Vagina (tissue), 2 donors: ENCODE data around the gene DUSP3.

Source experiments
- CTCF ChIP-seq, 3 experiments: fragments of 450-650 bp in 2 of 3; fragments of 200-600 bp in 1 of 3; sonication (generic) in 1 of 3; IDR thresholded peaks; one replicate each; pipeline ENCODE4 v1.5.1; 2017 to 2019; ENCODE audit warnings: antibody characterized with exemption in 3 of 3, mild to moderate bottlenecking in 2 of 3, moderate library complexity in 2 of 3
- POLR2A ChIP-seq, 2 donors: fragments of 450-650 bp; IDR thresholded peaks; one replicate each; pipeline ENCODE4 v1.6.1; 2017; ENCODE audit warnings: antibody characterized with exemption in 2 of 2, mild to moderate bottlenecking in 2 of 2, moderate library complexity in 2 of 2

GRCh38 chr17:43780135-43780534 is 1.4 kb upstream of the DUSP3 start, which contains the start of gene CFAP97D1:
- TF ChIP-seq CTCF (IDR thresholded peaks at IDR 0.05) (no peak), POLR2A (IDR thresholded peaks at IDR 0.05) (no peak)
